ENCODE data around the gene PRKD1.

Gene PRKD1

GRCh38 chr14:29944091-29944490 is 16.4 kb upstream of the PRKD1 start:
- TF ChIP-seq CSRNP3 (CRISPR knock-in tag; IDR thresholded peaks at IDR 0.05) = no peak
- TF ChIP-seq POU6F1 (CRISPR knock-in tag; IDR thresholded peaks at IDR 0.05; ENCODE audit: borderline replicate concordance, low read depth) = no peak
- no peak for TF ChIP-seq ESRRG (CRISPR knock-in tag; IDR thresholded peaks at IDR 0.05)
- no peak for TF ChIP-seq ZNF8 (CRISPR knock-in tag; IDR thresholded peaks at IDR 0.05)
- TF ChIP-seq ISL1 (CRISPR knock-in tag; IDR thresholded peaks at IDR 0.05) = no peak
- TF ChIP-seq ZNF565 (CRISPR knock-in tag; conservative IDR thresholded peaks at IDR 0.05; ENCODE audit: low read depth) = no peak
- TF ChIP-seq ZNF70 (CRISPR knock-in tag; IDR thresholded peaks at IDR 0.05) = no peak
- TF ChIP-seq ZFP30 (CRISPR knock-in tag; IDR thresholded peaks at IDR 0.05) = no peak
- no peak for TF ChIP-seq PPARA (CRISPR knock-in tag; IDR thresholded peaks at IDR 0.05; ENCODE audit: borderline replicate concordance)
- TF ChIP-seq TSHZ2 (CRISPR knock-in tag; IDR thresholded peaks at IDR 0.05) = no peak
- no peak for TF ChIP-seq GLIS3 (CRISPR knock-in tag; IDR thresholded peaks at IDR 0.05)
- ATAC-seq = no peak

GRCh38 chr14:29941401-29941800 is 13.8 kb upstream of the PRKD1 start:
- TF ChIP-seq GLIS3 (CRISPR knock-in tag; IDR thresholded peaks at IDR 0.05) (no peak), RARB (CRISPR knock-in tag; IDR thresholded peaks at IDR 0.05) (no peak), ZFP3 (CRISPR knock-in tag; IDR thresholded peaks at IDR 0.05) (no peak), PATZ1 (CRISPR knock-in tag; IDR thresholded peaks at IDR 0.05; ENCODE audit: borderline replicate concordance) (no peak), ZFP30 (CRISPR knock-in tag; IDR thresholded peaks at IDR 0.05) (no peak), TOX (CRISPR knock-in tag; IDR thresholded peaks at IDR 0.05; ENCODE audit: borderline replicate concordance) (no peak), ZNF70 (CRISPR knock-in tag; IDR thresholded peaks at IDR 0.05) (no peak), ISL1 (CRISPR knock-in tag; IDR thresholded peaks at IDR 0.05) (no peak), POU6F1 (CRISPR knock-in tag; IDR thresholded peaks at IDR 0.05; ENCODE audit: borderline replicate concordance, low read depth) (no peak), ZC3H10 (CRISPR knock-in tag; IDR thresholded peaks at IDR 0.05) (no peak), ZNF565 (CRISPR knock-in tag; conservative IDR thresholded peaks at IDR 0.05; ENCODE audit: low read depth) (no peak), CSRNP3 (CRISPR knock-in tag; IDR thresholded peaks at IDR 0.05) (no peak), SNAI2 (CRISPR knock-in tag; IDR thresholded peaks at IDR 0.05) (no peak), ESRRG (CRISPR knock-in tag; IDR thresholded peaks at IDR 0.05) (no peak), ZNF8 (CRISPR knock-in tag; IDR thresholded peaks at IDR 0.05) (no peak), CSDC2 (CRISPR knock-in tag; IDR thresholded peaks at IDR 0.05) (no peak), TSHZ2 (CRISPR knock-in tag; IDR thresholded peaks at IDR 0.05) (no peak), ARNTL (CRISPR knock-in tag; IDR thresholded peaks at IDR 0.05; ENCODE audit: borderline replicate concordance, low read depth) (no peak)
- no peak for ATAC-seq

All from SK-N-SH treated with all-trans-retinoic acid at 6 μM for 48 hours (cell line).